ENCODE results near the gene CCNF.

GRCh38 chr16:2496223-2497115, 67.2 kb downstream of the CCNF start:
- no peak for TF ChIP-seq CTCF (IDR thresholded peaks at IDR 0.05)
- TF ChIP-seq PHF8 (IDR thresholded peaks at IDR 0.05; ENCODE audit: borderline replicate concordance, low read depth) = no peak
- TF ChIP-seq SREBF2 (IDR thresholded peaks at IDR 0.05) = no peak
- TF ChIP-seq SMC3 (IDR thresholded peaks at IDR 0.05) = no peak
- no peak for TF ChIP-seq RCOR1 (IDR thresholded peaks at IDR 0.05; ENCODE audit: low read depth, low read length)
